ENCODE data around the gene CSRNP3. TPM values are rescaled to one million over a fixed set of nuclear protein-coding genes. Genes with fewer than 3 reads are reported as not detected.

Gene CSRNP3
- polyA plus RNA-seq, 1 donor (not counting 4 experiments of a cell fraction or from before 2014, with no cell fraction given), result 0.87 TPM

- no peaks in the 10 kb centered on the region for H4K20me1 ChIP-seq (ENCODE audit: control insufficient read depth, extremely low read depth, insufficient read depth, low read length)
- H3K27me3 ChIP-seq (ENCODE audit: control insufficient read depth, extremely low read depth, insufficient read depth, low read length), result no peaks in the 10 kb centered on the region
- dilution Hi-C loops (cut with MboI; ENCODE audit: extremely low pct_ligation_motif_present, low sequenced_read_pairs), result loop anchor here (25.0 kb wide), 1 partner anchor 279 kb away; no protein-coding TSS in a partner anchor
- no peak overlapping the region for H2AFZ ChIP-seq (ENCODE audit: control insufficient read depth, low read length)
- no peaks in the 10 kb centered on the region for H3K79me2 ChIP-seq (ENCODE audit: control insufficient read depth, insufficient read depth, low read length)
- no peak overlapping the region for H3K4me2 ChIP-seq (ENCODE audit: control insufficient read depth, extremely low read depth, insufficient read depth, low read depth, low read length)
- FAIRE-seq (no peak), DNase-seq (ENCODE audit: low read depth, low spot score) (no peak)
- no peaks in the 10 kb centered on the region for H3K36me3 ChIP-seq (ENCODE audit: control insufficient read depth in 2 of 2, extremely low read depth in 1 of 2, insufficient read depth in 2 of 2, low read length in 2 of 2)
- H3K9me3 ChIP-seq (ENCODE audit: control insufficient read depth, low read depth, low read length), result no peaks in the 10 kb centered on the region
- no peak overlapping the region for H3K9ac ChIP-seq (ENCODE audit: control insufficient read depth, extremely low read depth, insufficient read depth, low read length)
- H3K4me3 ChIP-seq (ENCODE audit: control insufficient read depth in 2 of 3, extremely low read depth in 1 of 3, insufficient read depth in 2 of 3, low read depth in 1 of 3, low read length in 3 of 3), result no peak overlapping the region
- TF ChIP-seq EZH2 (IDR thresholded peaks at IDR 0.05; ENCODE audit: low read length) (no peak), CTCF (optimal IDR thresholded peaks at IDR 0.05 in 1 of 3, IDR thresholded peaks at IDR 0.05 in 1 of 3, conservative IDR thresholded peaks at IDR 0.05 in 1 of 3; ENCODE audit: extremely low read depth in 1 of 3, insufficient read depth in 2 of 3, low read length in 3 of 3) (no peak)
- no peaks in the 10 kb centered on the region for H3K9me1 ChIP-seq (ENCODE audit: control insufficient read depth, extremely low read depth, insufficient read depth, low read length)
- H3K4me1 ChIP-seq (ENCODE audit: control insufficient read depth, extremely low read depth, insufficient read depth, low read length), result no peaks in the 10 kb centered on the region
- H3K27ac ChIP-seq (ENCODE audit: control insufficient read depth, insufficient read depth, low read length), result no peak overlapping the region
These were observed 222.1 kb downstream of the CSRNP3 start for GRCh38 chr2:165691615-165692014.

GRCh38 chr2:165692906-165693305, 223.4 kb downstream of the CSRNP3 start:
- Histone ChIP-seq H3K4me1 (ENCODE audit: control insufficient read depth, extremely low read depth, insufficient read depth, low read length) (no peaks in the 10 kb centered on the region), H3K9me3 (ENCODE audit: control insufficient read depth, low read depth, low read length) (no peaks in the 10 kb centered on the region), H4K20me1 (ENCODE audit: control insufficient read depth, extremely low read depth, insufficient read depth, low read length) (no peaks in the 10 kb centered on the region), H2AFZ (ENCODE audit: control insufficient read depth, low read length) (no peak overlapping the region), H3K79me2 (ENCODE audit: control insufficient read depth, insufficient read depth, low read length) (no peaks in the 10 kb centered on the region), H3K4me2 (ENCODE audit: control insufficient read depth, extremely low read depth, insufficient read depth, low read depth, low read length) (no peak overlapping the region), H3K27me3 (ENCODE audit: control insufficient read depth, extremely low read depth, insufficient read depth, low read length) (no peaks in the 10 kb centered on the region), H3K4me3 (ENCODE audit: control insufficient read depth in 2 of 3, extremely low read depth in 1 of 3, insufficient read depth in 2 of 3, low read depth in 1 of 3, low read length in 3 of 3) (no peak overlapping the region), H3K9ac (ENCODE audit: control insufficient read depth, extremely low read depth, insufficient read depth, low read length) (no peak overlapping the region), H3K9me1 (ENCODE audit: control insufficient read depth, extremely low read depth, insufficient read depth, low read length) (no peaks in the 10 kb centered on the region), H3K27ac (ENCODE audit: control insufficient read depth, insufficient read depth, low read length) (no peak overlapping the region), H3K36me3 (ENCODE audit: control insufficient read depth in 2 of 2, extremely low read depth in 1 of 2, insufficient read depth in 2 of 2, low read length in 2 of 2) (no peaks in the 10 kb centered on the region)
- dilution Hi-C loops (cut with MboI; ENCODE audit: extremely low pct_ligation_motif_present, low sequenced_read_pairs), result loop anchor here (25.0 kb wide), 1 partner anchor 281 kb away; no protein-coding TSS in a partner anchor
- TF ChIP-seq CTCF (optimal IDR thresholded peaks at IDR 0.05 in 1 of 3, IDR thresholded peaks at IDR 0.05 in 1 of 3, conservative IDR thresholded peaks at IDR 0.05 in 1 of 3; ENCODE audit: extremely low read depth in 1 of 3, insufficient read depth in 2 of 3, low read length in 3 of 3) (no peak), EZH2 (IDR thresholded peaks at IDR 0.05; ENCODE audit: low read length) (no peak)
- FAIRE-seq, result no peak
- no peak for DNase-seq (ENCODE audit: low read depth, low spot score)
